Ureter (tissue), 1 donor: ENCODE results near the gene CREB3L2. TPM values are rescaled to one million over a fixed set of nuclear protein-coding genes. Genes with fewer than 3 reads are reported as not detected.

ENCODE experiments used
- DNase-seq: peaks from one replicate; pipeline ENCODE4 v3.0.0-alpha.2; 2020; ENCODE audit warnings: low spot score
- total RNA-seq: library from RNA; stranded (reverse); gene quantifications from one replicate; pipeline ENCODE4 v1.2.4, GENCODE V29; 2023
- donor health status: DM: yes; HTN: yes; CAD: no.

CREB3L2 gene
- total RNA-seq, 1 donor from 2014 or later, result 126 TPM

DNA sequence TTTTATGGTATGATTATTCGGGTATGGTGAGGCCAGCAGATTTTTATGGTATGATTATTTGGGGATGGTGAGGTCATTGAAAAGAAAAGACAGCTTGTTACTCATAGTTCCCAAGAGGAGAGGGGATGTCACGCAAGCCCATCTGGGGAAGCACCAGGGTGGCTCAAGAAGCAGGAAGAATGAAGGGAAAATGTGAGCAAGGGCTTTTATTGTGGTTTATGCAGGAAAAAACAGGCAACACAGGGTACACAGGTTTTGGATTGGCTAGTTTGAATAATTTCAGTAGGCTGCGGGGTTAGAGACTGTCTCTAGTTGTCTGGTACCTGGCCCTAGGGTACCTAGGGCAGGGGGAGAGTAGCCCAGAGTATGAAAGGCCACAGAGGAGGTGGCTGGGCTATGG lies 128.4 kb downstream of the CREB3L2 start:
- no peak for DNase-seq

DNA sequence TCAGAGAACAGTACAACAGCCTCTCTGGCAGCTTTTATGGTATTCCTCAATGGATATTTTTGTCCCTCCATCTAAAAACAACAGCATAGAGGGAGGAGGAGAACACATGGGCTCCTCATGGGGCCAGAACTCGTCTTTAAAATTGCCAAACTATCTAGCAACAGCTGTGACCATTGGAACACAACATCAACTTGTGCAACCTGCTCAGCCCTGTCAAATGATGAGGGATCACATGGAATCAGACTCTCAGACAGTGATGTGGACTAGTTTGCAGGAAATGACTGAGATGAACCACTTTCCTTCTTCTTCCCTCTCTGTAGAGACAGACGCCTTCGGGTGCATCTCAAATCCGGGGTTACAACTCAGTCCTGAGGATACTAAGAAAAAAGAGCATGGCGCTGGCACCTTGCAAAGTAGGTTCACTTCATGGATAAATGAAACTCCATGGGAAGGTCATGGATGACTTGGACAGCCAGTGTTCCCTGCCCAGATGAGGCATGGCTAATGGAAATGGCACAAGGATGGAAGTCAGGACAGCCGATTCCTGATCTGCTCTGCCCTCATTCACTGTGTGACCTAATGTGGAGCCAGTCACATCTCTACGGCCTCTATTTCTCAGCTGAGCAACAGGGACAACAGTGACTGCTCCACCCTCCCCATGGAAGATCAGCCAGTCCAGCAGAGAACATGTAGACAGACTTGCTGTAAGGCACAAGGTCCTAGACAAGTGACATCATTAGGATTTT lies 130.5 kb downstream of the CREB3L2 start:
- DNase-seq, result no peak

DNA sequence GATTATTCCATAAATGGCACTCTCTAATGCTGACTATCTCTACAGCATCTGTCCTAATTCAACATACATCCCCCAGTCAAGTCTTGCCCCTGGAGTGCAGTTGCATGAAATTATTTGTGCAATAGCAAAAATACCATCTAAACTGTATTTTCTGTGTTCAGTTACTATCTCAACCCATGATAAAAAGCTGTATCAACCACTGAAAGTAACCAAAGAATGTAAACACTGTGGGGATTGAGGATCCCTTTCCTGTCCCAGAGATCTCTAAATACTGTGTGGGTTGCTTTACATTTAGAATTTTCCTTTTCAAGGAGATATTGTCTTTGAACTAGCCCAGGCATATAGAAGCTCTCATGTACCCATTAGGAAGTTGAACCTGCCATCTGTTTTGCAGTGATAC lies 131.2 kb downstream of the CREB3L2 start:
- DNase-seq, result no peak

DNA sequence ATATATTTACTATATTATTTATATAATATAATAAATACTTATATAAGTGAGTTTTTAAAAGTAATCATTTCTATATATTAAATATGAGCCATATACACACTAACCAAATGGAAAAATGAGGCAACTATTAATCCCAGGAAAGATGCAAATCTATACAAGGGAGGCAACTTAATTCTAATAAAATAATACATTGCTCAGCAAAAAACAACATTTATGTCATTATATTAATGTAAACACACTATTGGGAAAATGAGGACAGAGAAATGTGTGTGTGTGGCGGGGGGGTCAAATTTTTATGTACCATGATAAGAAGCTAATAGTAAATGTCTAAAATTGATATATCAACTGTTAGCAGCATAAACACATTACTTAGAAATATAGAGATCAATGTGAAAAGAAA lies 131.8 kb downstream of the CREB3L2 start:
- no peak for DNase-seq

DNA sequence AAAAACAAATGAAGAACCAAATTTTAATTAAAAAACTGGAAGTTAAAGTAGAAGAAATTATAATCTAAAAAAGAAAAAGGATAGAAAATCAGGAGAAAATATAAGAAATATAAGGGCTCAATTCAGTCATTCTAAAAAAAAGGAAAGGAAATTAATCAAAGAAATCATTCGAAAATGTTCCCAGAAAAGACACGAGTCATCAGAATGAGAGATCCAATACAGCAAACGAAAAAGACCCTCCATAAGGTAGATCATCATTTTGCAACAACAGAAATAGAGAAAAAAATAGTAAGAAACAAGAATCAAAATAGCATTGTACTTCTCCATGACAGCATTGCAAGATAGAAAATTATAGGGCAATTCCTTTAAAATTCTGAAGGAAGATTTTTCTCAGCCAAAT lies 132.6 kb downstream of the CREB3L2 start:
- DNase-seq, result no peak

DNA sequence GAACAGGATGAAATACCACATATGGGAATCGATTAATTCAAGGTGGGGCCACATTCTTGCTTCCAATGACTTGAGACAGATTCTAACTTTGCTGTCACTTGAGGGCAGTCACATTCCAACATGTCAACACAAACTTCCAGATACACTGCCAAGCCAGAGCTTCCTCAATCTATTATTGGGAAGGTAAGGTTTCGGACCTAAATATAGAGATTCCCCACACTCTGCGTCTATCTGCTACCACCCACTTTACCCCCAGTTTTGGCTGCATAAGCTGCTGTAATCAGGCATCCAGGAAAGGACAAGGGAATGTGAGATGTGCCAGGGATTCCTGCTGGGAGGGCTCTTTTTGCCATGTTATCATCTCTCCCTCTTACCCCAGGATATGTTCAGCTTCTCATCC lies 134.6 kb downstream of the CREB3L2 start:
- DNase-seq, result no peak

DNA sequence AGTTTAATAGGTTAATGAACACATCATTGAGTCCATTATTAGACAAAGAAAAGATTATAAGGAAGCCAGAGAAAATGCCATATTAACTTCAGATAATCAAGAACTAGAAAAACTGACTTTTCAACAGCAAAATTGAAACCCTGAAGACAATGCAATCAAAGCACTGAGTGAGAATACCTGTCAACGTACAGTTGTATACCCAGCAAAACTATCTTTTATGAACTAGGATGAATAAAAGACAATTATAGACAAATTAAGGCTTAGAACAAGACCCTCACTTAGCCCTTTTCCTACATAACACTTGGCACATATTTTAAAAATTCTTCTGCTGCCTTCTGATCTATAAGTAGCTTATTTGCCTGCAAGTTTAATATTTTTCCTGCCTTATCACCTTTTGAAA lies 136.1 kb downstream of the CREB3L2 start:
- no peak for DNase-seq

DNA sequence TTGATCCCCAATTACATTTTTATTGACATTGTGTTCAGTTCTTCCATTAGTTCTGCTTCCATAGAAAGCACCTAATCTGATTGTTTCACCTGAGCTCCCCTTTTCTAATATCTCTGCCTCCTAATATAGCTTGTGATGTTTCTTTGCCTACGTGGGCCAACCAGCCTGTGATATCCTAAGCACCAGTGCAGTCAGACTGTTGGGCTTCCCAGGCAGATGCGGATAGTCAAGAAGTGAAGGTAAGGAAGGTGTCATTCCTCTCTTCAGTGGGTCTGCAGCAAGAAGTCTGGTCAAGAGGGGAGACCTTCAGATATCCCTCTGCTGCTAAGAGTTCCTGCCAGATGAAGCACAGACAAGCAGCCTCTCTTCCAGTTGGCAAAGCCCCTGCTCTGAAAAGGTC lies 138.9 kb downstream of the CREB3L2 start:
- DNase-seq, result no peak

DNA sequence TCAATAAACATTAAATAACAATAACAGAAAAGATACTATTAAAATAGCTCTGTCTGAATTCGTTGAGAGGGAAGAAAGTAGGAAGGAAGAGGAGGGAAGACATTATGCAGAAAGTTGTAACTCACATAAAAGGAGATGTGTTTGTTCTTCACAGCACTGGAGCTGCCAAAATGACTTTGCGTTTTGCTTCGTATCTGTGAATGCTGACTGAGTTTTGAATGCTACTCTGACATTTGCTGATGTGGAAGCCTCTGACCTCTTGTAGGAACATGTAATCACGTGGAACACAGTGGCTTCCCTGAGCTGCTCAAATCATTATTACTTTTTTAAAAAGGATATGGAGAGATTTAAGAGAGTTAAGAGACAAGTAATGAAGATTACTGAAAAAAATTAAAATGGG lies 139.5 kb downstream of the CREB3L2 start:
- no peak for DNase-seq

DNA sequence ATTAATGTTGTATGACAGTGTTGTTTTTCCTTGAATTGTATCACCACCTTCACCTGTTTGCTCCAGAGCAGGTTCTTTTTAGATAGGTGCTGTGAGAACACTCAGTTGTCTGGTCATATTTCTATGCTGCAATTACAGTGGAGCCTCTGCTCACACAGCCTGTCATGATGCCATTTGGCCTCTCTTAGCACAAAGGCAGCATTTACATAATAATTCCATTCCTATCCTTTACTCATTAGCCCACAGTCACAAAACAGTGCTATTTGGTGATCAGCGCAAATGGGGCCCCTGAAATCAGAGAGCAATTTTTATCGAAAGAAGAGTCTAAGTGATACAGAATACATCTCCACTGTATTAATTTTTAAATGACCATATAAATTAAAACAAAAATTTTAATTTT lies 141.3 kb downstream of the CREB3L2 start:
- DNase-seq, result no peak

DNA sequence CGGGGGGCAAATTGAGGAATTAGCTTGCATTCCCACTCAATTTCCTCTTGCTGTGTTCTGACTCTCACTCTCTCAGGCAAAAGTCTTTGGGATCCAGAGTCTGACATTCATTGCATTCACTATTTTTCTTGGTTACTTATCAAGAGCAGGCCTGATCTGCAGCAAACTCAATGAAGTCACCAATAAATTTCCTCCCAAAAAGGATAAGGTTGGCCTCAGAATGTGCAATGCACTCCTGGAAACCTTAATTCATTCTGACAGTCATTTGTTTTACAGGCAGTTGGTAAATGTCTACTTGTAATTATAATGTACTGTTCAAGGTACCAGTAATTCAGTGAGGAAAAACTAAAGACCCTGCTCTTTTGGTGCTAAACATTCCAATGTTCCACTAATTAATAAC lies 148.8 kb downstream of the CREB3L2 start:
- no peak for DNase-seq

DNA sequence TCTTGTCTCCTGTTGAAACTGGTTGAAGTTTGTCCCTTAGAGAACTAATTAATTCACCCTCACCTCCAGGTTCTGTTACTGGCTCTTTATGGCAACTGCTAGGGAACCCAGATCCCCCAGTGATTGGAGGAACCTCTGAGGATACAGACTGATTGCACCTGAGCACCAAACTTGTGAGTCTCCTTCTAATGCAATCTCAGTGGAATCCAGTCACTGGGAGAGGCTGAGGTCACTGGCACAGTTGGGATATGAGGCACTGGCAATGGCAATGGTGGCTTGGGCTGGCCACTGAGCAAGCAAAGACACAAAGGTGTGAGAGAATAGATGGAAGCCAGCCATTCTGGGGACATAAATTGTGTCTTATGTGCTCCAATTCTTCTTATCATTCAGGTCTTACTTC lies 149.8 kb downstream of the CREB3L2 start:
- no peak for DNase-seq

DNA sequence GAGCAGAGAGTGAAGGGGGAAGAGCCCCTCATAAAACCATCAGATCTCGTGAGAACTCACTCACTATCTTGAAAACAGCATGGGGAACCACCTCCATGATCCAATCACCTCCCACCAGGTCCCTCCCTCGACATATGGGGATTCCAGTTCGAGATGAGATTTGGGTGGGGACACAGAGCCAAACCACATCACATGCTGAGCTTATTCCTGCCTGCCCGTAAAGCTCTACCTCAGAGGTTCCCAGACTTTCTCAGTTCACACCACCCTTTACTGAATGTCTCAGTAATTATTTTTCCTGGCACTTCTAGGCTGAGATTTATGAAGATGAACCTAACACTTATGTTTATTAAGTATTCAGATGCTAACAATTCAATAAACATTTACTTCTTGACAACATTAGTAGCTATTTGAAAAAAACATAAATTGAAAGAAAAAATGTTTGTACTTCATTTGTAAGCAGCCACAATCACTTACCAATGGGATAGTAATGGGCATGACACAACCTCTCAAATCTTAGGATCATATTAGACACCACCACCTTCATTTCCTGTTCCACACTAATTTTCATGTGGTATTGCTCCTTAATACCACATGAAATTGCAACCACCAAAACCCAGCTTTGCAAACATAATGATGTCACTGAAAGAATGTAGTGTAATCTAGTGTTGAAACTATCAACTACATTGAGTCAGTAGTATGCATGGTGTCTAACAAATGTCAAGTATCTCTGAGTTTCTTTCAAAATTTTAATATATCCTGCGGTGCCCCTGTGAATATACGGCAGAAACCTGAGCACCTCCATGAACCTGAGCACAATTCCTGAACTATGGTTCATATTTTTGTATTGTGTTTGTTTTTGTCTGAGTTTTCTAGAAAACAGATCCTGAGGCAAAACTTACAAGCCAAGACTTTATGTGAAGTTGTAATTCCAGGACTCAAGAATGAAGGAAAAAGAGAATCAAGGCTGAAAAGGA lies 150.6 kb downstream of the CREB3L2 start:
- no peak for DNase-seq

DNA sequence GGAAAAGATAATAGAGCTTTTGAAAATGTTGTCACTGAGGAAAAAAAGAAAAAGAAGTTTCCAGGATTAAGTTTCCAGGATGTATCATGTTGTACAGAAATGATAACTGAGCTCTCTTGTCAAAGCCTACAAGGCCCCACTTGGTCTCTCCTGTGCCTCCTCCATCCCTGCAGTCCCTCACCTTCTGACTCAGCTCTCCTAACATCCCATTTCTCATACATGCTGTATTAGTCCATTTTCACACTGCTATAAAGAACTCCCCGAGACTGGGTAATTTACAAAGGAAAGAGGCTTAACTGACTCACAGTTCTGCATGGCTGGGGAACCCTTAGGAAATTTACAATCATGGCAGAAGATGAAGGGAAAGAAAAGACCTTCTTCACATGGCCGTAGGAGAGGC lies 151.3 kb downstream of the CREB3L2 start:
- DNase-seq, result no peak

DNA sequence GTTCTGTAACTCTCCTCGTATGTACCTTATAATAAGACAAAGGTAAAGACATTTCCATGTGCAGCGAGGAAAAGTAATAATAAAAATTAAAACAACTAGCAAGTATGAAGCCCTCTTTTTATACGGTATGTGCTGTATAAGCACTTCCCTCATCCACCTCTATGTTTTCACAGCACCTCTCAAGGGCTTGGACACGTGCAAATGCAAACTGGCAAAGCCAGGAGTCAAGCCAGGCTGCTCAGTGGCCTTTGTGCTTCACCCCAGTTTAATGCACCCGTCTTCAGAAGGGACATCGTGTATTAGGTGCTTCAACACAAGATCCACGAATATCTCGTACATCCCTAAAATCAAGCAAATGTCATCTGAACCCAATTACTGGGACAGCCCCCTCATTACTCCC lies 153.8 kb downstream of the CREB3L2 start:
- no peak for DNase-seq

DNA sequence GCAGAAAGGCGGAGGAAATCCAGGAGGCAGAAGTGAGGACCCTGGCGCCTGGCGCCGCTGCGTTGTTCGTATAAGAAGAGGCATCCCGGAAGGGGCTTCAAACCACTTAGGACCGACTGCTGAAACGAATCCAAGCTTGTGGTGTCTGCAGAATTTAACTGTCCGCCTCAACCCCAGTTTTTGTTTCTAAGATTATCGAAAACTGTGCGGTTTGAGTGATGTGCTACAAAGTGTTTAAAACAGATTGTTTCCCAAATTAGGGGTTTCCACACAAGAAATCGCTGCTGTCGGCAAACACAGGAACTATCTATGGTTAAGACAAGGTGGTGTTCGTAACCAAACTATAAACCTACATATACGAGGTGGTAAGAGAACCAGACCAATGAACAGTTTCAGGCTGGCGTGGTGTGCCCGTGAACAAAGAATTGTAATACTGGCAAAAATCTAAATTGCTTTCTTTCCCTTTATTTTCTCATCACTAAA lies 154.3 kb downstream of the CREB3L2 start:
- no peak for DNase-seq

DNA sequence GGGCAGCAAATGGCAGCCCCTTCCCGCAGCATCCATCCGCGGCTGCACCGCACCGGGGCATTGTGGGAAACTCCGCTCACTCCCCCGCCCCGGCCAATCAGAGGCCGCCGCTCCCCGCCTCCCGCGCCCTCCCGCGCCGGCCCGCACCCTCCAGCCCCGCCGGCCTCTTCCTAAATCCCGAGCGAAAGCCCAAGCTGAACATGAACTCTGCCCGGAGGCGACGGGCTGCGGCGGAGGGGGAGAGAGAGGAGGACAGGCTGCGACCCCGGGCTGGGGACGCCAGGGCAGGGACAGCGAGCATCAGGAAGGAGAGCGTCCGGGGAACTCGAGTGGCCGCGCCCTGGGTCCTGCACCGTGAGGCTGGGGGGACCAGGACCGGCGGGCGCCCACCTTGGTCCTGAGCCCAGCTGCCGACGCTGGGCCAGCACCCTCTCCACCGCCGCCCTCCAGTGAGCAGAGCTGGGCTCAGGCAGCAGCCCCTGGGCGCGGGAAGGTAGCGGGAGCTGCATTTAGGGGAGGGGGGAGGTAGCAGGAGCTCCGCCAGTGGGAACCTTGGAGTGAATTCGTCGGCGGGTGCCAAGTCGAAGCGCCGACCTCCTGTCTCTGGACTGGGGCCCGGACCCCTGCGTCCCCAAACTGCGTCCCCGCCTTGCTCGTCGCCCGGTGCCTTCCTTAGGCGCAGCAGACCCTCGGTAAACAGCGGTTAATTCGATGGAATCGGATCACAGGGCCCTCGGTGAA lies 154.9 kb downstream of the CREB3L2 start, which contains the start of gene DGKI:
Gene DGKI, minus strand, starts transcription at position 148 of the 741 bp plus-strand sequence.
- DNase-seq, result peak; percentile 44

DNA sequence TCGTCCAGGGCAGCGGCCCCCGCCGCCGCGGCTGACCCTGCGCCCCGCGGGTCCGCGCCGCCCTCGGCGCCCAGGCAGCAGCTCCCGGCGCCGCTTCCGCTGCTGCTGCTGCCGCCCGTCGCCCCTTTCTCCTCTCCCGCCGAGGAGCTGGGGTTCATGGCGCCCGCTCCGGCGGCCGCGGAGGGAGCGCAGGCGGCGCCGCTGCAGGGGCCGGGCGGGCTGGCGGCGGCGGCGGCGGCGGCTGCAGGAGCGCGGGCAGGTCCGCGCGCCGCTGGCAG lies 155.4 kb downstream of the CREB3L2 start:
- no peak for DNase-seq

DNA sequence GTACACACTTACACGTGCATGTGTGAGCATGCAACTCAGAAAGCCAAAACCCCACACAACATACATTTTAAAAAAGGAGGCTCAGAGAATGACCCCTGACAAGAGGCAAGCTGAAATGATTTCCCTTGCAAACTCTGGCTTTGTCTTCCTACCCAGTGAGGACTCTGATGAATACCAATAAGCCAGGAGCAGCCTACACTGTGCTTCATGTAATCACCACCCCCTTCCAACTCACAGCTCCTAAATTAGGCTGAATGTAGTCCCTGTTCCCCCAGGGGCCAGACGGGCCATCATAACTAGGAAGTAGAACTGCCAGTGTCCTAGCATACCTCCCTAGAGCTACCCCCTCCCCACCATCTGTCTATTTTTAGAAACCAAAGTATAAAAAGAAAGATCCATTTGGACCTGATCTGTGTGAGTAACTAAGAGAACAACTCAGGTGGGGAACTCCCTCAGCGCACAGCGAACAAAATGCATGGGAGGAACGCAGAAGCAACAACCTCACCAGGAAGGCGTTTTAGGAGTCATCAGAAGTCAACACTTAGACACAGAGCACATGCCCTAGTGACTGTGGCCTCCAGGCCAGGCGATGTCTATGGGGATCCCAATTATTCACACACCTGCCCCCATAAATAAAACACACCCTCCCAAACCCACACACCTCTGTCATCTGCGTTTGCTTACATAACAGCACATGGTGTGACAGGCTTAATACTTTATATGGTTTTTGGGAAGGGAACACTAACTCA lies 157.0 kb downstream of the CREB3L2 start:
- DNase-seq, result no peak

DNA sequence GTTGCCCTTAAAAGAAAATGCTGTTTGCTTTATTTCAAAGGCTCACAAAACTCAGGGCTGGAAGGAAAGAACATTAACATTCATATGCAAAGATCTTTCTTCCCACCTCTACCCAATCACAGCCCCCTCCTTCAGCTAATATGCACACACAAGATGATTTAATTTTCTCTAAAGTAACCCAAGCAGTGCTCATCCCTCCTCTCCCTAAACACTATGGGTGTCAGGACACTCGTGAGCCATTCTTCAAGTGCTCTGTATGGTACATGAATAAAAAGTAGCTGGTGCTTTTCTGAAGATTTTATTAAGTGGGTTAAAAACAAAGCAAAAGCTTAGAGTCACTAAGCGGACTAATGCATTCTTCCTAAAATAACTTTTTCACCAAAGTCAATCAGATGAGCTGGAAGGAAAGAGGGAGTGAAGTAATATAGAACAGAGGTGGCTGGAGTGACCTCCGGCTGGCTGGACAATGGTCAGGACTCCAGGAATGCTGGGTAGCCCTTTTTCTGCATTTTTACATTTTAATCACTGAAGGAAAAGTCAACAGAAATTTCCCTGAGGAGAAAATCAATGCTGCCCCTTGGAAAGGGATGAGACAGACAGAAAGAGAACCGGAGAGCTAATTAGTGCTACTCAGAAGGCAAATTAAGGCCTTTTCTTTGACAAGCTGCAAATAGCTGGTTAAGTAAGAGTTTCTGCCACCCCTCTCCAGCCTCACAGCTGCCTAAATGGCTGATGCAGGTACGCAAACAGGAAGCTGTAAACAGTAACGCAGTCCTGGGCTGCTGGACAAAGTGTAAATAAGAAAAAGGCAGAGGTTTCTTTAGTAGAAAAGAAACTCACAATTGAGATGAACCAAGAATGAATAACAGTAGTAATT lies 161.7 kb downstream of the CREB3L2 start:
- DNase-seq, result no peak
